Activated T-cell treated with anti-CD3 and anti-CD28 coated beads, Interleukin-2, amount 50 U/mL, for 1 hour (primary cell): ENCODE measurements around the gene FAM83C.

Experiments
- DNase-seq: peaks from one replicate; pipeline ENCODE4 v3.0.0-alpha.2; 2020

The FAM83C gene

DNA sequence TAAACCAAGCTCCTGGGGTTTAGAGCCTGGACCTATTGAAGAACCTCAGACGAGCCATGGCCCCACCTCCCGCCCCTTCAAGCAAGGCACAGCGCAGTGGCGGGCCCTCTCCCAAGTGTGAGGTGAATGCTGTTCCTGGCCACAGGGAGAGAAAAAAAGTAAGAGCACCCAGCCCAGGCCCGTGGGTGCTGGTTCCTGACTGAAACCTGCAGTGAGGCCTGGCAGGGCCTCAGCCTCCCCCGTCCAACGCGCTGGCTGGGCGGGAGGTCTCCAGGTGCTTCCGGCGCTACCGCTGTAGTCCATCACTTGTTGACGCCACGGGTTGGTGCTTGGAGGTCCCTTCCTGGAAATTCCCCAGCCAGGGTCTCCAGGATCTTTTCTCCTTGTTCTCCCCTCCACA, 5.5 kb upstream of the FAM83C start:
- DNase-seq, result no peak

DNA sequence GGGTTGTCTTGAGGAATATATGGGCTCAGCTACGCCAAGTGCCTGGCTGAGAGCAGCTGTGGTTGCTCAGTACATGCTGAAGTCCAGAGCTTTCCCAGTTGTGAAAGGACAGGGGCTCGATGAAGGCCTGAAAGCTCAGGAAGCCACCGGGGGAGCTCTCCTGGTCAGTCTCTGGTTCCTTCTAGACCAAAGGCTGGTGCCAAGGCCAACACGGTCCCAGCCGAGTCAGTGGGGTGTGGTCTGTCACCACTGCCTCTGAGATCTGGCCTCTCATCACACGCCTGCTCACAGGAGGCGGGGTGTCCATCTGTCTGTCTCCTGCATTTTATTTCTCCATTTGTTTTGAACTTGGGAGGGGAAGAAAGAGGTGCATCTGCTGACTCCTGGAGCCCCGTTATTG, 4.9 kb upstream of the FAM83C start:
- no peak for DNase-seq

DNA sequence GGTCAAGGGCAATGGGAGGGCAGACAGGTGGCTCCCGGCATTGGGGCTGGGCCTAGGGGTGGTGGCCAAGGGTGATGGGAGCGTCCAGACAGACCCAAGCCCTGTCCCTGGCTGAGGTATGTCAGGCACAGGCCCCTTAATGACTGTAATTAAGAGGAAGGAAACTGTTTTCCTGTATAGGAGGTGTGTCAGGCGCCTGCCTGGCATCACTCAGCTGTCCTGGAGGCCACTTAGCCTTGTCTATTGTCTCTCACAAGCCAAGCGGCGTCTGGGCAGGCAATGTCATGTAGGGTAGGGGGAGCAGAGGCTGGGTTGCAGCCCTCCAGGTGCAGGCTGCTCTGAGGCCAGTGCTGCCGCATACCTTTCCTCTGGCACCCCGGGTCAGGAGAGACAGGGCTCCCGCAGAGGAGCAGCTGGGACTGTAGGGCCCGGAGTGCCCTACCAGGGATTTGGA, 3.9 kb upstream of the FAM83C start:
- DNase-seq, result no peak

DNA sequence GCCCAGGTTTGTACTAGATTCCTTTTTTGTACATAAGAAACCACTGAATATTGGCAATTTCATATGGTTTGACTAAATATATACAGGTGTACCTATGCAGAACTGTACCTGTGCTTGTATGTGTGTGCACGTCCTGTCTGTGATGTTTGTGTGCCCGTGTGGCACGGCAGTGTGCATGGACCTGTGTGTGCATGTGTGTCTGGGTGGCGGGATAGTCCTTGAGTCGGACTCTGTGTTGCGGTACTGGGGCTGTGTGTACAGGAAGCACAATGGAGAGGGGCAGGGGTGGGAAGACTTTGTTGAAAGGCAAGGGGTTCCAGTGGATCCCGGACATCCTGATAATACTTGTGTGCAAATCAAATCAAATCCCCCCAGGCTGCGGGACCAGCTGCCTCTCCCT, 3.4 kb upstream of the FAM83C start:
- DNase-seq, result no peak

DNA sequence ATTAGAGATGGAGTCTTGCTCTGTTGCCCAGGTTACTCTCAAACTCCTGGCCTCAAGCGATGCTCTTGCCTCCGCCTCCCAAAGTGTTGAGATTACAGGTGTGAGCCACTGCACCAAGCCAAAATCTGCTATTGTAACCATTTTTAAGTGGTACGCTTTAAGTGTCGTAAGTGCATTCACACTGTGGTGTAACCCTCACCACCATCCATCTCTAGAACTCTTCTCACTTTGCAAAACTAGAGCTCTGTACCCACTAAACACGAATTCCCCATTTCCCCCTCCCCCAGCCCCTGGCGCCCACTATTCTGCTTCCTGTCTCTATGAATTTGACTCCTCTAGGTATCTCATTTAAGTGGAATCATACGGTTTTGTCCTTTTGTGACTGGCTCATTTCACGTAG, 2.8 kb upstream of the FAM83C start:
- DNase-seq, result no peak

DNA sequence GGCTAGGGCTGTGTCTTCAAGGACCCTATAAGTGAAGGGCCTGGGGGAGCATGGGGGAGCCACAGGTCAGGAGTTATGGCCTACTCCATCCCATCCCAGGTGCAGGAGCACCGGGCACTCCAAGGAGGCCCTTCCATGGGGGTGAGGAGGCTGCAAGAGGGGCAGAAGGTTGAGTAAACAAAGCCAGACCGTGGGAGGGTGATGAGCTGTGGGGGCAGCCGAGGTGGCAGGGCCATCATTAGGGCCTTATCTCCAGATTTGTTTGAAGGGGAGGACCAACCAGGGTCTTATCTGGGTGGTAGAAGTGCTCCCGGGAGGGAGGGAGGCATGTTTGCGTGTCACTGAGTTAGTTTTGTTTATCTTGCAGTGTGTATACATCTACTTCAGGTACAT, 2.1 kb upstream of the FAM83C start:
- no peak for DNase-seq

DNA sequence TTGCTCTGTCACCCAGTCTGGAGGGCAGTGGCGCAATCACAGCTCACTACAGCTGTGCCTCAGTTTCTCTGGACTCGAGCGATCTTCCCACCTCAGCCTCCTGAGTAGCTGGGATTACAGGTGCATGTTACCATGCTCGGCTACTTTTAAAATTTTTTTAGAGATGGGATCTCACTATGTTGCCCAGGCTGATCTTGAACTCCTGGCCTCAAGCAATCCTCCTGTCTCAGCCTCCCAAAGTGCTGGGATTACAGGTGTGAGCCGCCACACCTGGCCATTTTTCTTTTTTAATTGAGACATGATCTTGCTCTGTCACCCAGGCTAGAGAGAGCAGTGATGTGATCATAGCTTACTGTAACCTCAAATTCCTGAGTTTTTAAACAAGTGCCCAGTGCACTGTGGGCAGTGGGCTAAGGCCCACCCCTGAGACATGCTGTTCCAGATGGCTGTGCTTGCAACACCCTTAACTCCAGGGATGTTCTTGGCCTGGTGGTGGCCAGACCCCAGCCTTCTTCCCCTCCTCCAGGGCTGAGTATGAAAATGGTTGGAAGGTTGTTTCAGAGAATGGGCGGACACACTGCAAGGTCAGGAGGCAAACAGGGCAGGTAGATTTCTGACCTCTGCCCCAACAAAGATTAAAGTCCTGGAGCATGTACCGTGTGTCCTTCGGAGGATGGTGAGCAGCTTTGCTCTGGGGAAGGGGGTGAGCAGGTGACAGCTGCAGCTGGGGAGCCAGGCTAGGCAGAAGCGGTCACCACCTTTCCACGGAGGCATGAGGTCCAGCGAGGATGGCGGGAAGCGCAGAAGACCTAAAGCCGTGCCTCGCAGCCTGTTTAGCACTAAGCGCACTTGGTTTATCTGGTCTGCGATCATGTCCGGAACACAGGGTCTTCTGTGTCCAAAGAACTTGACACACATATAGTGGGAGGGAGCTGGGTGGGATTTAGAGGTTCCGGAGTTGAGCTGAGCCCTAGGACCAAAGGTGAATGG, 1.4 kb upstream of the FAM83C start:
- no peak for DNase-seq

DNA sequence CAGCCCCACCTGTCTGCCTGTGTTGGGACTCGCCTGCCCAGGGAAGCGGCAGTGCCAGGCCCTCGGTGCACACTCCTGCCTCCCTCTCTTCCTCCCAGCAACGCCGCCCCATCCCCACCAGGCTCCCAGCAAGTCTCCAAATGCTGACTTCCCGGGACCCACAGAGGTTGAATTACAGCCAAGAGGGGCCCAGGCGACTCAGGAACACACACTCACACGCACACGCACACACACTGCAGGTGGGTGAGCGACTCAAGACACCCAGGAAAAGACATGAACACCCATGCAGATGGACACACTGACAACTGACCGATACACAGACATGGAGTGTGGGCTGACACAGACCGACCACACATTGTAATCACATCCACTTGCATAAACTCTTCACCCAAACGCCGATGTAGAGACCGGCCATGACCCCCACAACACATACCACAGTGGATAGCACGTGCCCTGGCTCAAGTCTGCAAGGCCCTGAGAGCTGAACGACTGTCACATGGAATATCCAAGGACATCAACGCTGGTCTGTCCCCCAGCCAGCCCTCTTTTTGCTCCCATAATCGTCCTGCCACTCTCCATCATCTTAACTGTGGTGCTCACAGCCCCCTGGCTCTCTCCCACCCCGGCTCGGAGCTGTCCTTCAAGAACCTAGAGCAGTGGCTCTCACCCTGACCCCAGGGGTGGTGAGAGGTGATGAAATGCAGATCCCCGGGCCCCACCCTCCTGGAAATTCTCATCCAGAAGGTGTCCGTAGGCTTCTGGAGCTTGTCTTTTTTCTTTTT, 470 bp upstream of the FAM83C start:
- DNase-seq, result no peak

DNA sequence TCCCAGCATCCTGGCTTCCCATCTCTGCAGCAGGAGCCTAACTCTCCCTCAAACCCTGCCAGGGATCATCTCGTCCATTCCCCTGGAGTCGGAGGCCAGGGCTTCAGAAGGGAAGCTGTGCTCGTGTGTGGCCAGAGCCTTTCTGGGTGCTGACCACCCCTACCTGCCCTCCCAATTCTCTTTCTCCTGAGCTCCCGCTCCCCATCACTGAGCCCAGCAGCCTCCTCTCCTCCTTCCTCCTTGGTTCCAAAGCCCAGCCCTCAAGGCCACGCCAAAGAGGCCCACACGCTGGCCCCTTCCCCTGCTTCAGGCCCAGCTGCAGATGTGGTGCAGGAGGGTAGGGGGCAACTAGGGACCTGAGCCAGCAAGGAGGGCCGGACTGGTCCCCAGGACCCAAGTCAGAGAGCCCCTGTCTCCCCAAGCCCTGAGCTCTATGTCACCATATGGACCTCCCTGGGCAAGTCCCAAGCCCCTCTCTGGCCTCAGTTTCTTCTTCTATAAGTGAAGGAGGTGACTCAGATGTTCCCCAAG, 1.3 kb downstream of the FAM83C start:
- no peak for DNase-seq

DNA sequence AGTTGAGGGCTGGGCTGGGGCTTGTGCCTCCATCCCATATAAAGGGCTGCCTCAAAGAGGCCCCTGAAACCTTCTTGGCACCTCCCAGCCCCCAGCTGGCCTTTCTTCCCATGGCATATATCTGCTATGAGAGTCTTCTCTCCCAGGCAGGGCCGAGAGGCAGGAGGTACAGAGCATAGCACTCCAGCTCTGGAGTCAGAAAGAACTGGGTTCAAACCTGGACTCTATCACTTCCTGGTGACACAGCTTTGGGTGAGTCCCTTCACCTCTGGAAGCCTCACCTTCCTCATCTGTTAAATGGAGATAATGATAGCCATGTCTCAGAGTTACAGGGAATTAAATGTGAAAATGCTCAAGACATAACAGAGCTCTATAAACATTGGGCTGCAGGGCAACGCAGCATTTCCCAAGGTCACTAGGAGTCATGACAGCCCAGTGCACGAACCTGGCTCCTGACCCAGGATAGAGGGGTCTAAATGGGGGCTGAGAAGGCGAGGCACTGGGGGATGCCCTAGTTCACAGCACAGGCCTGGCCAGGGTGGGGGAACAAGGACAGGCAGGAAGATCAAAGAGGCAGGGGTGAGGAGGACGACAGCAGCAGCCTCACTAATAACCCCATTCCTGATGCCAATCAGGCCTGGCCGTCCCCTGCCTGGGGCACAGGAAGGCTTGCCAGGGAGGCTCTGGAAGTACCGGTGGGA, 1.9 kb downstream of the FAM83C start:
- DNase-seq, result no peak

DNA sequence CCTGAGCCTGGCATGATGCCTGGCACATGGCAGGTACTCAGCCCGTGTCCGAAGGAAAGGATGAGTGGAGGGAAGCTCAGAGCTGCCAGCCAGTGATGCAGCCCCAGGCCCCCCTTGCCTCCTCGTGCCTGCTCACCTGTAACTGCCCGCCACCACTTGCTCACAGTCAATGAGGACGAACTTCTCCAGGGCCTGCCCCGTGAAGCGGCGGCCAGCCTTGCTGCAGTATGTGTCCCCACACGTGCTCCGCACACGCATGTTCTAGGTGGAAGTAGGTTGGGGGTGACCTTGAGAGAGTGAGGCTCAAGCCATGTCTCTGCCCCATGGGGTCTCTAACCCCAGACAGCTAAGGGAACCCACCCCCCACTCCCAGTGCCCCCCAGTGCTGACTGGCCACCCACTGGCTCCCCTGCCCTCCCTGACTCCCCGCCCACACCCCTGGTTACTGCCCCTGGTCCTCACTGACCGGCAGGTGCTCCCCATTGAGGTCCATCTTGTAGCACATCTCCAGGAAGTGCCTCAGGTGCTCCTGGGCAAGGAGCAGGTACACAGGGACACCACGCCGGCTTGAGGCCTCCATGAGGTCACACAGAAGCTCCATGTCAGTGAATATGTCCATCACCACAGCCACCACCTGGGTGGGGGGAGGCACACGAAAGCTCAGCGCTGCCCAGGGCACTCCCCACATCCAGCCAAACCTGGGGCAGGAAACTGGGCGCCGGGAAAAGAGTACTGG, 3.7 kb downstream of the FAM83C start:
- no peak for DNase-seq

DNA sequence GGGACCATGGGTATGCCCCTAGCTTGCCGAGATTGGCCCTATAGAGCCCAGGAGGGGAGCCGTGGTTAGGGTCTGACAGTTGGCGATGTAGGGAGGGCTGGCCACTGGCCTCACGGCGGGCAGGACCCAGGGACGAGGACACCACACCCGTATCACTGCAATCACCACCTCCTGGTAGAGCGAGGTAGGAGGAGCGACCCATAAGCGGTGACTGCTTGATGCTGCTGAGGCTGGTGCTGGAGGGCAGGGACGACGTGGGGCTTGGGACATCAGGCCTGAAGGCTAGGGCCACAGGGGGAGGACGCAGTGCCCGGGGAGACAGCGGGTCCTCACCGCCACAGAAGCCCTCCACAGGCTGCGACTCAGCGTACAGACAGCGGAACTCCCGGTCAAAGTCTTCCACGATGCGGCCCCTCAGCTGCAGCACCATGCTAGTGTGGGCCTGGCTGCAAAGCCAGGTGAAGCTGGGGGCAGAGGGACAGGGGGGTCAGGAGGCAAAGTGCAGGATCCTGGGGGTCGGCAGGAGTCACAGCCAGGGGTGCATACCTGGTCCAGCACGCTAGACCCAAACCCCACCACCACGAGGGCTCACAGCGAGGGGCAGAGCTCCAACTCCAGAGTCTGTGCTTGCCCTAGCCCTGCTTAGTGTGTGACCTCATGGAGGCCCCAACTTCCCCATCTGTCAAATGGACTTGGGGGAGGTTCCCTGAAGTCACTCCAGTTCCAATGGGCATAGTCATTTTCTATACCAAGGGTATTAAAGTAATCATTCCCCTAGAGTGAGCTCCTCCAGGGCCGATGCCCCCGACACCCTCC, 4.5 kb downstream of the FAM83C start:
- no peak for DNase-seq

DNA sequence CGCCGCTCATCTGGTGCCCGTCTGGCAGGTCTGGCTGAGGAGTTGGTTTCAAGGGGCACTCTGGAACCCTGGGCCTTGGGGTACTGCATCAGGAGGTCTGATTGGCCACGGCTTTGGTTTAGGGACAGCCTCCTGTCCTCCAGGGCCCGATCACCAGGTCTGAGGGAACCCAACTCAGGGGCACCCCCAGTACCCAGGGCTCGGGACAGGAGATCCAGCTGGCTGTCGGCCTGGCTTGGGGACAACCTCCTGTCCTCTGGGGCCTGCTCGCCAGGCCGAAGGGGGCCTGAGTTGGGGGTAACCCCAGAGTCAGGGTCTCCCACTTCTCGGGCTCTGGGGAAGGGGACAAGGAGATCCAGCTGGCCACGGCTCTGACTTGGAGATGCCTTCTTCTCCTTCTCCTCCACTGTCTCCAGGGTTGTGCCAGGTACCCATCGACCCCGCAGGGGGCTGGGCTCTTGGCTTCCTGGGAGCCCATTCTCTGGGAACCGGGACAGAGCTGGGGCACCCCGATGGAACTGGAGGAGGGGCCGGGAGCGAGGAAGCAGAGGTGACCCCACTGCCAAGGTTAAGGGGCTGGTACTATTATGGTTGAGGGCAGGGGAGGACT, 5.2 kb downstream of the FAM83C start:
- no peak for DNase-seq

DNA sequence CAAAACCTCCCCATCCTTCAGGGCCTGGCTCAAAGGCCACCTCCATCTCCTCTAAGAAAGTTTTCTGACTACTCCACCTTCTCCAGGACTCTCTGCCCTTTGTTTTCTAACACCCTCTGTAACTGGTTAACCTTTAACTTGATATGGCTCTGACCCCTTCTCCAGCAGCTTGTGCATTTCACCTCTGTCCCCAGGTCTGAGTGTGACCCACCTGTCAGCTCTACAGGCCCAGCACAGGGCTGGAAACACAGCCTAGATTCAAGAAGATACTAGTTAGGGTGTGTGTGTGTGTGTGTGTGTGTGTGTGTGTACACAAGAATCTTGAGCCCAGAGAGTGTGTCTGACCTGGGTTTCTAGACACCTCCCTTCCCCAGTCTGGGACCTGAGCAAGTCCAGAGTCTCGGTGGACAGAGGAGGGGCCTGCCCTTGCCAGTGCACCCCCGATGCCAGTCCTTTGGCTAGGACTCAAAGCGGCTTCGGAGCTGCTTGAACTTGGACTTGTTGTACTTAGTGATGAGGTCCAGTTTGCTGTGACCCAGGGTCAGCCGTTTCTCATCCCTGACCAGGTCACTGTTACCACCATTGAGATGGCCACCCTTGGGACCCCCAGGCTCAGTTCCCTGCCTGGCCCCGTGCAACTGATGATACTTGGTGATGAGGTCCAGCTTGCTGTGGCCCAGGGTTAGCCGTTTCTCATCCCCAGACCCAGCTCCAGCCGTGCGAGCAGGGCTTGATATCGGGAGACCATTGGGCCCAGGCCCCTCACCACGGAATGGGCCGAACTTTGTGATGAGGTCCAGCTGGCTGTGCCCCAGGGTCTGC, 5.9 kb downstream of the FAM83C start:
- DNase-seq, result no peak

DNA sequence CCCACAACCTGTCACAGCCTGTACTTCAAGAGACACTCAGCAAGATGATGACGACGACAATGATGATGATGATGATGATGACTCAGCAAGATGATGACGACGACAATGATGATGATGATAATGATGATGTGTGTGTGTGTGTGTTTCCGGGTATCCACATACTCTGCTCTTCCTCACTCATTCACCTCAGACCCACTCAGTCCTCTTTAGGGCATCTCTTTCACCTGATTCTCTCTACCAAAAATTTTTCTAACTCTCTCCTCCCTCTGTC, 6.5 kb downstream of the FAM83C start:
- DNase-seq, result no peak

DNA sequence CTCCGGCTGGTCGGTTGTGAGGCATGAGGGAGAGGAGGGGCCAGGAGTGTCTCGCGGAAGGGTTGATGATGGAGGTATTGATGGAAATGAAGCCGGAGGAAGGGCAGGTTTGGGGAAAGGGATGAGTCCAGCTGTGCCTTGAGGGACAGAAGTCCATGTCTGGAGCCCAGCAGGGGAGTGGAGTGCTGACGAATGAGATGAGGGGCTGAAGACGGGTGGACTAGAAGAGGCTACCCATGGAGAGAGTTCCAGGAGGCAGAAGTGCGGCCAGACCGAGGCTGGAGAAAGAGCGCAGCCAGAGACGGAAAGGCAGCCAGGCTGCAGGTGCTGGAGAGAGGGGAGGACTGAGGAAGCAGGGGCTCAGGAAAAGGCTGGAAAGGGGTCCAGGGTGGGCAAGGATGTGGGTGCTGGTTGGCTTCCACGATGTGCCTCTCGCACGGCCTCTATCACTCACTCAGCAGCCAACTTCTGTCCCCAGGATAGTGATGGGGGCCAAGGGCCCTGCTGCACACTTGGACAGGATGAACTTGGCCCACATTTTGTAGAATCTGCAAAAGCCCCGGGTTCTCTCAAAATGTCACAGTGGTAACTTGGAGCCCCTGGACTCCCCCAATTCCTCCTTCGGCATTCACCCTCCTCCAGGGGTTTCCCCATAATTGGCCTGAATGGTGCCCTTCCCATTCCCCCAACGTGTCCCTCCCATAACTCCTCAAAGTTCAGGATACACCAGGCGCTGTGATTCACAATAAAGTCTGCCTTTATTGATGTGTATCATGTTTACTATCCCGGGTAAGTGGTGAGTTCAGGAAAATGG, 7.0 kb downstream of the FAM83C start:
- no peak for DNase-seq

DNA sequence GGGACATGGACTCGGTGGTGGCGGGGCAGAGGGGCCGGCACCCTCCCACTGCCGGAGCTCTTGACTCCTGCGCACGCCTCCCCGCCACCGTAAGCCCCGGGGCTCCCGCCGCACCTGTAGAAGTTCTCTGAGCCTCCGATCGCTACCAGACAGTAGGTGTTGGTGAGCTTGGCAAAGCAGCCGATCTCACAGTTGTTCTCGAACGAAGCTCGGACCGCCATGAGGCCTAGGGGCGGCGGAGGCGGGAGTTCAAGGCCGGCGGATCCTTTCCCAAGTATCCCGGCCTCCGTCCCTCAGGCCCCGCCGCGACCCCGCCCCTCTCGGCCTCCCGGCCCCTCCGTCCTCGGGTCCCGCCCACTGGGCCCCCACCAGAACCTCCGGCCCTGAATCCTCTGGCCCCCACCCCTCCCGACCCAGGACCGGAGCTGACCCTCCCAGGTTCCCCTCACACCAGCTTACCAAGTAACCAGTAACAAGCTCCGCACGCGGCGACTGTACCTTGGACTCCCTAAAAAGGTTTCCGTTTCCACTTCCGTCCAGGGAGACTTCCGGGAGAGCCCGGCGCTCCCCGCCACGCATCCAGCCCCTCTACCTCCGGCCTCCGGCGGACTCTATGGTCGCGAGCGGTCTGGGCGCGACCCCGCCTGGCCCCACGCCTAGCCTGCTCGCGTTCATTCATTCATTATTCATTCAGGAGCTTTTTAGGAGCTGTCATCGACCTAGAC, 7.8 kb downstream of the FAM83C start, which contains the start of gene EIF6:
Gene EIF6, minus strand, starts transcription at position 506 of the 725 bp plus-strand sequence. Its CDS starts 285 bp downstream, at position 221.
- peak; percentile 71 for DNase-seq

DNA sequence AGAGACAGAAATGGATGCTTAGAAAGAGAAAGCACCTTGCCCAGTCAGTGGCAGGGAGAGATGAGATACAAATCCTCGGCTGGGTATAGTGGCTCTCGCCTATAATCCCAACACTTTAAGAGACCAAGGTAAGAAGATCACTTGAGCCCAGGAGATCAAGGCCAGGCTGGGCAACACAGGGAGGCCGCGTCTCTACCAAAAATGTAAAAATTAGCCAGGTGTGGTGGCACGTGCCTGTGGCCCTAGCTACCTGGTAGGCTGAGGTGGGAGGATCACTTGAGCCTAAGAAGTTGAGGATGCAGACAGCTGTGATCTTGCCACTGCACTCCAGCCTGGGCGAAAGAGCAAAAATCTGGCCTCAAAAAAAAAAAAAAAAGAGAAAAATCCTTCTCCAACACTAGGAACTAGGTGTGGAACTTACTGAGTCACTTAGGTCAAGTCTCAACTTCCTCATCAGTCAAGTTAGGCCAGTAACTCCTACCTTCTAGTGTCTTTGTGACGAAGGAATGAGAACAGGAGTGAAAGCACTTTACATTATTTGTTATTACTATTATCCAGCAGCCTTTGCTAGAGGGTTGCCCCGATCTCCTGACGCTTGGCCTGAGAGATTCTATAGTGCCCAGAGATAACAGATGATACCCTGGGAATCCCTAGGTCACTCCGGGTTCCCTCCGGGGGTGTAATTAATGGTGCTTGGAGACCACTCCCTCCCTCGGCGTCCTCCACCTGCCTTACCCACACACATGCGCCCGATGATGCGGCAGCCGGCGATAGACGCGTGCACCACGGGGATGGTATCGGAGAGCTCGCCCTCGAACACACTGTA, 8.6 kb downstream of the FAM83C start:
- DNase-seq, result no peak
